H1 (cell line): ENCODE data around the gene CHPF. TPM values are rescaled to one million over a fixed set of nuclear protein-coding genes. Genes with fewer than 3 reads are reported as not detected.

Experiments
- CTCF ChIA-PET: fragments of 300-600 bp; sonication (Branson Sonifier 250); formaldehyde crosslinking; loops from one replicate; lab custom pipeline; 2021; ENCODE audit not compliant: partially characterized antibody; lab: Charles Lee
- POLR2A ChIA-PET: fragments of 300-600 bp; sonication (Branson Sonifier 250); formaldehyde crosslinking; loops from one replicate; lab custom pipeline; 2021; ENCODE audit warnings: inconsistent platforms; ENCODE audit not compliant: partially characterized antibody; lab: Charles Lee
- DNase-seq, 2 experiments: peaks; one replicate each; pipeline versions ENCODE4 v3.0.0 to v3.0.0-alpha.2; 2010 to 2022; ENCODE audit warnings: low spot score in 2 of 2, low read depth in 1 of 2, mixed read lengths in 1 of 2
- FAIRE-seq: peaks from 2 replicates; lab custom pipeline; 2011; peaks lifted over from hg19 to GRCh38; lab: Jason Lieb, UNC
- H2AFZ ChIP-seq: 2 replicates; pipeline ENCODE4 v1.8.1; 2012; ENCODE audit warnings: low read length, inconsistent platforms
- H2AK5ac ChIP-seq: 2 replicates; pipeline ENCODE4 v1.6.1; 2013; ENCODE audit warnings: low read depth, low read length
- H2BK120ac ChIP-seq: replicated peaks from 2 replicates; pipeline ENCODE3; 2013; ENCODE audit warnings: low read depth, low read length, inconsistent platforms
- H2BK12ac ChIP-seq: 2 replicates; pipeline ENCODE4 v1.6.1; 2013; ENCODE audit warnings: low read depth, low read length
- H2BK15ac ChIP-seq: 2 replicates; pipeline ENCODE4 v1.6.1; 2013; ENCODE audit warnings: low read length
- H2BK20ac ChIP-seq: 2 replicates; pipeline ENCODE4 v1.6.1; 2013; ENCODE audit warnings: low read length
- H2BK5ac ChIP-seq: 2 replicates; pipeline ENCODE4 v1.6.1; 2013; ENCODE audit warnings: low read depth, low read length
- H3K14ac ChIP-seq: 2 replicates; pipeline ENCODE4 v1.6.1; 2013; ENCODE audit warnings: inconsistent platforms; ENCODE audit not compliant: insufficient read length
- H3K18ac ChIP-seq: 2 replicates; pipeline ENCODE4 v1.6.1; 2013; ENCODE audit warnings: low read length; ENCODE audit errors: extremely low read depth
- H3K23ac ChIP-seq: 2 replicates; pipeline ENCODE4 v1.6.1; 2013; ENCODE audit warnings: inconsistent platforms; ENCODE audit not compliant: insufficient read length
- H3K23me2 ChIP-seq: 2 replicates; pipeline ENCODE4 v1.6.1; 2013; ENCODE audit warnings: low read depth, low read length
- H3K27ac ChIP-seq: 2 replicates; pipeline ENCODE4 v1.6.1; 2011; ENCODE audit warnings: low read depth, low read length, inconsistent platforms
- H3K27me3 ChIP-seq, 4 experiments: replicated peaks in 1 of 4; 1 replicate in 1 of 4; 2 replicates in 3 of 4; pipeline versions ENCODE4 v1.6.1 to v1.8.1; 2011 to 2013; ENCODE audit warnings: low read length in 3 of 4, mild to moderate bottlenecking in 3 of 4, inconsistent platforms in 2 of 4, mixed read lengths in 2 of 4, moderate library complexity in 1 of 4; ENCODE audit not compliant: control insufficient read depth in 3 of 4, insufficient read depth in 3 of 4; ENCODE audit errors: extremely low read depth in 1 of 4
- H3K36me3 ChIP-seq, 4 experiments: 2 replicates each; pipeline versions ENCODE4 v1.6.1 to v1.8.1; 2011 to 2013; ENCODE audit warnings: mild to moderate bottlenecking in 4 of 4, low read length in 3 of 4, moderate library complexity in 2 of 4, control low read depth in 1 of 4, inconsistent platforms in 1 of 4; ENCODE audit not compliant: insufficient read depth in 4 of 4, control insufficient read depth in 2 of 4
- H3K4ac ChIP-seq: replicated peaks from 2 replicates; pipeline ENCODE3; 2013; ENCODE audit warnings: low read length, low read depth, mixed read lengths, inconsistent platforms; ENCODE audit not compliant: insufficient read length
- H3K4me1 ChIP-seq, 4 experiments: replicated peaks in 1 of 4; 1 replicate in 1 of 4; 2 replicates in 3 of 4; pipeline versions ENCODE4 v1.6.1 to v1.8.1; 2011 to 2013; ENCODE audit warnings: low read length in 3 of 4, inconsistent platforms in 2 of 4, mixed read lengths in 1 of 4; ENCODE audit not compliant: insufficient read depth in 4 of 4, control insufficient read depth in 3 of 4
- H3K4me2 ChIP-seq, 2 experiments: 2 replicates each; pipeline versions ENCODE4 v1.6.1 to v1.8.1; 2011 to 2013; ENCODE audit warnings: low read depth in 2 of 2, low read length in 2 of 2, control low read depth in 1 of 2, inconsistent platforms in 1 of 2, mild to moderate bottlenecking in 1 of 2; ENCODE audit not compliant: insufficient read depth in 1 of 2
- H3K4me3 ChIP-seq, 4 experiments: fragments of 200-600, 300-600 bp in 1 of 4; sonication (generic), shearing (Covaris generic), sonication (Bioruptor Twin) in 1 of 4; 2 replicates each; pipeline versions ENCODE4 v1.5.1 to v1.8.1; 2011 to 2016; ENCODE audit warnings: low read length in 4 of 4, low read depth in 3 of 4, control low read depth in 2 of 4, inconsistent platforms in 2 of 4, mild to moderate bottlenecking in 2 of 4, mixed read lengths in 1 of 4, moderate library complexity in 1 of 4; ENCODE audit not compliant: insufficient read depth in 2 of 4; ENCODE audit errors: extremely low read depth in 1 of 4
- H3K56ac ChIP-seq: replicated peaks from 2 replicates; pipeline ENCODE3; 2013; ENCODE audit warnings: low read depth, mild to moderate bottlenecking, mixed read lengths, low read length, inconsistent platforms; ENCODE audit not compliant: insufficient read length
- H3K79me1 ChIP-seq: 2 replicates; pipeline ENCODE4 v1.6.1; 2013; ENCODE audit warnings: low read depth, low read length, control low read depth
- H3K79me2 ChIP-seq, 2 experiments: 2 replicates each; pipeline versions ENCODE4 v1.6.1 to v1.8.1; 2012 to 2013; ENCODE audit warnings: low read length in 2 of 2, mild to moderate bottlenecking in 2 of 2, inconsistent platforms in 1 of 2; ENCODE audit not compliant: insufficient read depth in 2 of 2, control insufficient read depth in 1 of 2
- H3K9ac ChIP-seq, 4 experiments: replicated peaks in 1 of 4; 1 replicate in 1 of 4; 2 replicates in 3 of 4; pipeline versions ENCODE4 v1.6.1 to v1.8.1; 2011 to 2013; ENCODE audit warnings: low read depth in 3 of 4, low read length in 3 of 4, control low read depth in 2 of 4, mild to moderate bottlenecking in 2 of 4, moderate library complexity in 2 of 4, inconsistent platforms in 1 of 4; ENCODE audit errors: extremely low read depth in 1 of 4
- H3K9me3 ChIP-seq, 2 experiments: 2 replicates each; pipeline versions ENCODE4 v1.6.1 to v1.8.1; 2012 to 2013; ENCODE audit warnings: mild to moderate bottlenecking in 2 of 2, moderate library complexity in 2 of 2, control low read depth in 1 of 2, inconsistent platforms in 1 of 2, low read depth in 1 of 2, low read length in 1 of 2, mixed read lengths in 1 of 2; ENCODE audit not compliant: insufficient read depth in 2 of 2
- H4K20me1 ChIP-seq, 2 experiments: replicated peaks in 1 of 2; 2 replicates each; pipeline versions ENCODE3 to v1.8.1; 2011 to 2013; ENCODE audit warnings: inconsistent platforms in 2 of 2, low read length in 2 of 2, mild to moderate bottlenecking in 1 of 2; ENCODE audit not compliant: insufficient read depth in 2 of 2, control insufficient read depth in 1 of 2
- H4K5ac ChIP-seq: 2 replicates; pipeline ENCODE4 v1.6.1; 2013; ENCODE audit warnings: low read length, low read depth, mixed read lengths, inconsistent platforms; ENCODE audit not compliant: insufficient read length
- H4K8ac ChIP-seq: 2 replicates; pipeline ENCODE4 v1.8.0; 2013; ENCODE audit warnings: mild to moderate bottlenecking, moderate library complexity, low read length, inconsistent platforms; ENCODE audit not compliant: insufficient read depth; ENCODE audit errors: extremely low read depth
- H4K91ac ChIP-seq: replicated peaks from 2 replicates; pipeline ENCODE3; 2013; ENCODE audit warnings: low read length, mixed read lengths, inconsistent platforms; ENCODE audit not compliant: insufficient read length
- CHD1 ChIP-seq: IDR thresholded peaks from 2 replicates; pipeline ENCODE4 v1.6.1; 2012; ENCODE audit warnings: low read depth, low read length, improper control_type of control experiment
- EZH2 ChIP-seq: fragments of 200-600 bp; sonication (generic); IDR thresholded peaks from 2 replicates; pipeline ENCODE4 v1.7.1; 2012; ENCODE audit warnings: low read depth, mild to moderate bottlenecking, moderate library complexity, low read length, inconsistent platforms; ENCODE audit not compliant: severe bottlenecking
- FOSL1 ChIP-seq: IDR thresholded peaks from 2 replicates; pipeline ENCODE4 v1.6.1; 2011; ENCODE audit warnings: mild to moderate bottlenecking, low read depth, low read length, moderate library complexity; ENCODE audit not compliant: insufficient read depth
- POLR2AphosphoS5 ChIP-seq: IDR thresholded peaks from 2 replicates; pipeline ENCODE4 v1.6.1; 2011; ENCODE audit warnings: low read depth, low read length
- RNF2 ChIP-seq: fragments of 200-900, 300-1000 bp; sonication (generic); IDR thresholded peaks from 2 replicates; pipeline ENCODE4 v1.7.1; 2016; ENCODE audit warnings: borderline replicate concordance, low read depth, mild to moderate bottlenecking, antibody characterized with exemption, low read length; ENCODE audit not compliant: poor library complexity, severe bottlenecking; ENCODE audit errors: missing control alignments
- RXRA ChIP-seq: IDR thresholded peaks from 2 replicates; pipeline ENCODE4 v1.6.1; 2011; ENCODE audit warnings: low read depth, mild to moderate bottlenecking, low read length, moderate library complexity; ENCODE audit not compliant: insufficient read depth
- SAP30 ChIP-seq: fragments of 300-600 bp; sonication (generic); IDR thresholded peaks from 2 replicates; pipeline ENCODE4 v1.7.1; 2012; ENCODE audit warnings: low read length, moderate library complexity, mild to moderate bottlenecking, inconsistent platforms; ENCODE audit not compliant: insufficient read depth, insufficient replicate concordance
- TAF7 ChIP-seq: optimal IDR thresholded peaks from 2 replicates; pipeline ENCODE3; 2011; ENCODE audit warnings: low read depth, mild to moderate bottlenecking, inconsistent platforms, low read length, moderate library complexity, borderline replicate concordance
- USF2 ChIP-seq: IDR thresholded peaks from 2 replicates; pipeline ENCODE4 v1.6.1; 2011; ENCODE audit warnings: low read length, improper control_type of control experiment
- YY1 ChIP-seq: IDR thresholded peaks from 2 replicates; pipeline ENCODE4 v1.6.1; 2011; ENCODE audit warnings: low read depth, mild to moderate bottlenecking, low read length
- WGBS, 2 experiments: shearing (Covaris generic) in 1 of 2; methylation state at CpG; one replicate each; pipeline versions ENCODE4 v1.1.6 to v1.1.7; 2013 to 2015; ENCODE audit warnings: low lambda C conversion rate in 2 of 2, mixed read lengths in 2 of 2, inconsistent platforms in 1 of 2, low coverage in 1 of 2, missing lambda C conversion rate in 1 of 2; ENCODE audit not compliant: insufficient replicate concordance in 2 of 2, insufficient coverage in 1 of 2, insufficient read length in 1 of 2; ENCODE audit errors: extremely low coverage in 1 of 2, missing lambda C conversion rate in 1 of 2; 5-methylcytosine and 5-hydroxymethylcytosine counted together
- polyA plus RNA-seq, 7 experiments: library from polyadenylated mRNA; depleted of rRNA in 3 of 7; stranded (reverse) in 5 of 7; unstranded in 2 of 7; fragments of >200 nt in 5 of 7; fragments of 200-250 nt in 2 of 7; gene quantifications; 1 replicate in 5 of 7; 2 replicates in 1 of 7; 4 replicates in 1 of 7; pipeline versions ENCODE4 v1.2.1 to v1.2.3, GENCODE V29; 2011 to 2013; ENCODE audit warnings: missing spikeins in 2 of 7, mixed read lengths in 2 of 7
- total RNA-seq: library from RNA; stranded (reverse); fragmentation: NEBNext Ultra II Directional; extraction: Animal tissue kit (Norgen Biotek cat#: 25700); gene quantifications from 2 replicates; pipeline ENCODE4 v1.2.1, GENCODE V29; 2021
- TF ChIP-seq, protein P1 (sequence below): IDR thresholded peaks from 2 replicates; pipeline ENCODE4 v1.6.1; 2011; ENCODE audit warnings: low read depth, mild to moderate bottlenecking, low read length; ENCODE audit not compliant: insufficient read depth

The CHPF gene
- total and polyA plus RNA-seq, 2 of the 8 experiments (the other 6 are each of a cell fraction or from before 2014, with no cell fraction given), result 62.9 to 67.3 TPM

DNA sequence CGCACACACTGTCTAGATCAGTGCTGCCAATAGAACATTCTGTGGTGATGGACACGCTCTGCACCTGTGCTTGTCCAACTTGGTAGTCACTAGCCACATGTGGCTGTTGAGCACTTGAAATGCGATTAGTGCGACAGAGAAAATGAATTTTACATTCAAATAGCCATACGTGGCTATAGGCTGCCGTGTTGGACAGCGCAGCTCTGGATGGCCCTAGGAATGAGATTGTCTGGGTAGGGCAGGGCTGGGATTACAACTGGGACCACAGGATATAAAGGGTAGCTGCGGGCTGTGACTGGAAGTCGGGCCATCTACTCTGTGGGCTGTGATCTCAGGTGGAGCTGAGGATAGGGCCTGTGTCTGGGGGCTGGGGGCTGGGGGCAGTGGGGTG, 24.1 kb downstream of the CHPF start:
- Histone ChIP-seq H3K36me3 (no peaks in the 10 kb centered on the region), H3K9ac (no peak overlapping the region), H3K4ac (no peak overlapping the region), H2BK120ac (no peak overlapping the region), H3K4me1 (peaks cover 0 to 29% (median 19%) of the 10 kb centered on the region in 4 experiments; a peak in 6 of 7 replicates), H2BK15ac (no peak overlapping the region), H3K14ac (no peak overlapping the region), H4K20me1 (peaks cover 0 to 5% of the 10 kb centered on the region in 2 experiments), H2AK5ac (0 out of 2 replicates have a peak overlapping the region, but pooled peaks have one; percentile 1), H2BK5ac (no peak overlapping the region), H4K5ac (no peak overlapping the region), H4K8ac (no peak overlapping the region), H3K18ac (no peak overlapping the region), H2BK20ac (no peak overlapping the region), H3K27ac (no peak overlapping the region), H3K23ac (no peak overlapping the region), H3K56ac (no peak overlapping the region), H3K23me2 (peaks cover 5% of the 10 kb centered on the region; the same call in 1 of the 2 replicates), H3K27me3 (peaks cover 0 to 25% (median 17%) of the 10 kb centered on the region in 4 experiments; a peak in 6 of 7 replicates), H3K4me2 (no peak overlapping the region), H3K79me1 (no peaks in the 10 kb centered on the region), H2AFZ (no peak overlapping the region), H4K91ac (peak overlapping the region; percentile 2), H3K9me3 (no peaks in the 10 kb centered on the region), H3K79me2 (no peaks in the 10 kb centered on the region), H3K4me3 (no peak overlapping the region), H2BK12ac (no peak overlapping the region)
- FAIRE-seq, result no peak
- WGBS, 2 experiments, result 91% methylated on average over 9 of the region's 9 CpGs; no CpG with 5 or more reads in 1 of the 2 experiments
- POLR2A ChIA-PET, result interaction anchor here (1.1 to 5.5 kb wide), 7 partner anchors 10 to 78 kb away, joined by 3 to 36 read pairs (median 5); partner anchors contain the start of genes GMPPA and STK11IP
- DNase-seq, result no peak
- CTCF ChIA-PET, result interaction anchor here (0.6 to 113.1 kb wide), 10 partner anchors 6 to 231 kb away, joined by 3 to 7248 read pairs (median 41); partner anchors contain the start of genes ASIC4, DES, DNPEP and GMPPA
- TF ChIP-seq EZH2 (no peak), RNF2 (no peak), CHD1 (no peak), SAP30 (no peak), YY1 (no peak), FOSL1 (no peak), TAF7 (no peak), POLR2AphosphoS5 (no peak), RXRA (no peak), USF2 (no peak)
- TF ChIP-seq, protein P1, sequence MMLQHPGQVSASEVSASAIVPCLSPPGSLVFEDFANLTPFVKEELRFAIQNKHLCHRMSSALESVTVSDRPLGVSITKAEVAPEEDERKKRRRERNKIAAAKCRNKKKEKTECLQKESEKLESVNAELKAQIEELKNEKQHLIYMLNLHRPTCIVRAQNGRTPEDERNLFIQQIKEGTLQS, result no peak
